Endothelial cell of umbilical vein (primary cell): ENCODE measurements around the gene CDHR5. TPM values are rescaled to one million over a fixed set of nuclear protein-coding genes. Genes with fewer than 3 reads are reported as not detected.

Source experiments
- BruUV-seq: library from RNA; stranded (reverse); fragments of 400-500 nt; replicated peaks from 2 replicates; lab custom pipeline; 2021; lab: Mats Ljungman, UMichigan
- CTCF ChIA-PET: fragments of 300-600, 350-600 bp; sonication (Branson Sonifier 250); formaldehyde crosslinking; loops from one replicate; lab custom pipeline; 2021; ENCODE audit warnings: antibody characterized with exemption, inconsistent platforms; lab: Charles Lee
- POLR2A ChIA-PET: fragments of 300-600, 350-600 bp; sonication (Branson Sonifier 250); formaldehyde crosslinking; loops from one replicate; lab custom pipeline; 2021; ENCODE audit warnings: antibody characterized with exemption, inconsistent platforms; lab: Charles Lee
- DNase-seq: peaks from one replicate; pipeline ENCODE4 v3.0.0-alpha.2; 2011; ENCODE audit warnings: low read depth, low spot score
- FAIRE-seq: peaks from 2 replicates; lab custom pipeline; 2011; peaks lifted over from hg19 to GRCh38; lab: Jason Lieb, UNC
- H2AFZ ChIP-seq: 2 replicates; pipeline ENCODE4 v1.6.0; 2012; ENCODE audit warnings: low read depth, low read length, control low read depth, inconsistent platforms
- H3K27ac ChIP-seq: 2 replicates; pipeline ENCODE4 v1.5.1; 2011; ENCODE audit warnings: low read depth, mild to moderate bottlenecking, control low read depth, low read length, moderate library complexity; ENCODE audit not compliant: insufficient read depth
- H3K27me3 ChIP-seq, 2 experiments: 2 replicates each; pipeline versions ENCODE4 v1.6.0 to v1.6.1; 2011; ENCODE audit warnings: low read length in 2 of 2, mixed read lengths in 1 of 2; ENCODE audit not compliant: control insufficient read depth in 2 of 2, insufficient read depth in 2 of 2
- H3K36me3 ChIP-seq, 2 experiments: 2 replicates in 1 of 2; 3 replicates in 1 of 2; pipeline ENCODE4 v1.5.1; 2011; ENCODE audit warnings: low read length in 2 of 2, mild to moderate bottlenecking in 1 of 2, moderate library complexity in 1 of 2; ENCODE audit not compliant: control insufficient read depth in 2 of 2, insufficient read depth in 2 of 2; ENCODE audit errors: extremely low read depth in 1 of 2
- H3K4me1 ChIP-seq: 3 replicates; pipeline ENCODE4 v1.5.1; 2011; ENCODE audit warnings: mild to moderate bottlenecking, low read length; ENCODE audit not compliant: control insufficient read depth, insufficient read depth; ENCODE audit errors: extremely low read depth
- H3K4me2 ChIP-seq: 2 replicates; pipeline ENCODE4 v1.6.1; 2011; ENCODE audit warnings: low read length, control low read depth, mixed read lengths; ENCODE audit not compliant: insufficient read depth
- H3K4me3 ChIP-seq, 3 experiments: fragments of 200-600 bp in 1 of 3; sonication (generic), shearing (Covaris generic) in 1 of 3; replicated peaks in 1 of 3; 2 replicates each; pipeline ENCODE4 v1.5.1; 2011 to 2016; ENCODE audit warnings: control low read depth in 3 of 3, low read length in 3 of 3, mild to moderate bottlenecking in 2 of 3, inconsistent platforms in 1 of 3, low read depth in 1 of 3, moderate library complexity in 1 of 3; ENCODE audit not compliant: insufficient read depth in 1 of 3
- H3K79me2 ChIP-seq: 2 replicates; pipeline ENCODE4 v1.6.0; 2012; ENCODE audit warnings: low read length, inconsistent platforms; ENCODE audit not compliant: control insufficient read depth, insufficient read depth
- H3K9ac ChIP-seq: replicated peaks from 2 replicates; pipeline ENCODE3; 2011; ENCODE audit warnings: low read length, control low read depth; ENCODE audit not compliant: insufficient read depth; ENCODE audit errors: extremely low read depth
- H3K9me1 ChIP-seq: replicated peaks from 3 replicates; pipeline ENCODE4 v1.6.0; 2011; ENCODE audit warnings: mild to moderate bottlenecking, low read length; ENCODE audit not compliant: control insufficient read depth, insufficient read depth; ENCODE audit errors: extremely low read depth
- H3K9me3 ChIP-seq: replicated peaks from 2 replicates; pipeline ENCODE4 v1.5.1; 2012; ENCODE audit warnings: low read length, inconsistent platforms; ENCODE audit not compliant: control insufficient read depth, insufficient read depth
- H4K20me1 ChIP-seq: replicated peaks from 2 replicates; pipeline ENCODE3; 2011; ENCODE audit warnings: mild to moderate bottlenecking, low read length; ENCODE audit not compliant: control insufficient read depth, insufficient read depth; ENCODE audit errors: extremely low read depth
- CTCF ChIP-seq, 2 donors: IDR thresholded peaks; 1 replicate in 1 of 2; 2 replicates in 1 of 2; pipeline ENCODE4 v1.5.1; 2011; ENCODE audit warnings: low read length in 2 of 2, mild to moderate bottlenecking in 2 of 2, moderate library complexity in 2 of 2, control low read depth in 1 of 2, inconsistent platforms in 1 of 2, low read depth in 1 of 2; ENCODE audit not compliant: insufficient read depth in 1 of 2; ENCODE audit errors: extremely low read depth in 1 of 2
- EZH2 ChIP-seq: IDR thresholded peaks from 2 replicates; pipeline ENCODE4 v1.6.1; 2012; ENCODE audit warnings: borderline replicate concordance, low read depth, mild to moderate bottlenecking, moderate library complexity, low read length, inconsistent platforms; ENCODE audit not compliant: severe bottlenecking
- FOS ChIP-seq: IDR thresholded peaks from 2 replicates; pipeline ENCODE4 v1.6.1; 2011; ENCODE audit warnings: mild to moderate bottlenecking, low read length, moderate library complexity, borderline replicate concordance; ENCODE audit not compliant: insufficient read depth
- GATA2 ChIP-seq: IDR thresholded peaks from 2 replicates; pipeline ENCODE4 v1.7.0; 2011; ENCODE audit warnings: low read depth, mild to moderate bottlenecking, moderate library complexity, mixed read lengths, low read length; ENCODE audit not compliant: insufficient read length, insufficient read depth
- JUN ChIP-seq: IDR thresholded peaks from 2 replicates; pipeline ENCODE4 v1.6.1; 2011; ENCODE audit warnings: borderline replicate concordance, low read depth; ENCODE audit not compliant: insufficient read length, insufficient read depth
- MAX ChIP-seq: IDR thresholded peaks from 2 replicates; pipeline ENCODE4 v1.6.1; 2011; ENCODE audit not compliant: insufficient read depth, insufficient read length
- MYC ChIP-seq: IDR thresholded peaks from one replicate; pipeline ENCODE4 v1.6.1; 2011; ENCODE audit warnings: mild to moderate bottlenecking, low read depth, low read length
- POLR2A ChIP-seq: IDR thresholded peaks from 2 replicates; pipeline ENCODE4 v1.6.1; 2012; ENCODE audit warnings: low read depth, mild to moderate bottlenecking, control low read depth, low read length
- POLR2AphosphoS5 ChIP-seq: IDR thresholded peaks from 2 replicates; pipeline ENCODE4 v1.6.1; 2012; ENCODE audit warnings: low read depth, mild to moderate bottlenecking, control low read depth, low read length, moderate library complexity; ENCODE audit not compliant: insufficient read depth
- dilution Hi-C: fragments of 300-500 bp; cut with MboI; formaldehyde crosslinking; loops from one replicate; pipeline ENCODE4 v1.15.0; 2019; ENCODE audit warnings: low sequenced_read_pairs; ENCODE audit not compliant: extremely low pct_ligation_motif_present
- intact Hi-C: fragments of 100-400 bp; cut with micrococcal nuclease; formaldehyde crosslinking; loops from one replicate; pipeline ENCODE4 v1.10.0; 2022
- polyA plus RNA-seq, 4 experiments: library from polyadenylated mRNA; depleted of rRNA in 3 of 4; stranded (reverse) in 3 of 4; unstranded in 1 of 4; fragments of >200 nt; gene quantifications; 2 replicates each; pipeline versions ENCODE4 v1.2.1 to v1.2.3, GENCODE V29; 2011 to 2012; ENCODE audit warnings: missing spikeins in 1 of 4
- total RNA-seq: library from RNA; stranded (reverse); gene quantifications from 2 replicates; pipeline ENCODE4 v1.2.3, GENCODE V29; 2021

Gene CDHR5
- total and polyA plus RNA-seq, 2 donors (not counting 3 experiments of a cell fraction or from before 2014, with no cell fraction given): not detected

GRCh38 chr11:640021-640706, 15.4 kb upstream of the CDHR5 start:
- no peak for TF ChIP-seq JUN
- no peak for TF ChIP-seq POLR2A
- no peak for TF ChIP-seq POLR2AphosphoS5
- TF ChIP-seq CTCF (IDR thresholded peaks at IDR 0.05; ENCODE audit: extremely low read depth in 1 of 2, insufficient read depth in 1 of 2, low read depth in 1 of 2, low read length in 2 of 2): no peak
- no peak for TF ChIP-seq FOS
- no peak for TF ChIP-seq MAX
- TF ChIP-seq GATA2: no peak
- TF ChIP-seq EZH2: no peak
- no peak for TF ChIP-seq MYC
- Histone ChIP-seq H3K27me3 (peaks cover 27 to 45% of the 10 kb centered on the region in 2 experiments), H3K79me2 (no peaks in the 10 kb centered on the region), H3K36me3 (peaks cover 0 to 12% of the 10 kb centered on the region in 2 experiments), H3K4me2 (no peak overlapping the region), H2AFZ (no peak overlapping the region), H3K4me3 (no peak overlapping the region), H3K9ac (no peak overlapping the region), H3K27ac (no peak overlapping the region), H4K20me1 (no peaks in the 10 kb centered on the region), H3K9me3 (no peaks in the 10 kb centered on the region), H3K9me1 (no peaks in the 10 kb centered on the region), H3K4me1 (peaks cover 4% of the 10 kb centered on the region)
- BruUV-seq: no TSS peak
- ChIA-PET POLR2A (no interaction called here), CTCF (interaction anchor here (0.6 to 1.1 kb wide), 2 partner anchors 45 to 56 kb away, joined by 3 read pairs; partner anchors contain the start of gene TMEM80)
- dilution Hi-C loops (no loop called here), intact Hi-C loops (no loop called here)
- no peak for DNase-seq
- FAIRE-seq: no peak
